Lower leg skin (tissue), 3 donors: Measurements from ENCODE around the gene CLCN3.

ENCODE experiments used
- POLR2A ChIP-seq, 2 donors: fragments of 450-650 bp; IDR thresholded peaks; one replicate each; pipeline ENCODE4 v1.6.1; 2016 to 2017; ENCODE audit warnings: antibody characterized with exemption in 2 of 2, mild to moderate bottlenecking in 1 of 2, moderate library complexity in 1 of 2
- TF ChIP-seq, protein P1 (sequence below), 3 donors: fragments of 450-650 bp; IDR thresholded peaks; one replicate each; pipeline ENCODE4 v1.5.1; 2016; ENCODE audit warnings: antibody characterized with exemption in 3 of 3, mild to moderate bottlenecking in 3 of 3, moderate library complexity in 2 of 3

DNA sequence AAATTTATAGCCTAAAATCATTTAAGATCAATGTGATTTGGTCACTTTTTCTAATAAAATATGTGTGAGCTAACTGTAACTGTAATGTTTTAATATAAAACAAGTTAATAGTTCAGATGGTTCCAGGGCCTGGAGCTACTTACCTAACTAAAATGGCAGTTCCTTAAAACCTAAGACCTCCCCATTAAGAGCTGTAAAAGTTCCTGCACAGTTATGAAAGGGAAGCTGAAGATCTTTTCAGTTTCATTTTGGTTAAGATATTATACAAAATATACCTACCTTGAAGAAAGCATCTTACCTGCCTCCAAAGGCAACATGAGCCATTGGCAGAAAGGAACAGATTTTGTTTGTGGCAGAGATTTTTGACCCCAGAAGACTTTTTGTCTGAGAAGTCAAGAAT is 107.2 kb downstream of the CLCN3 start:
- TF ChIP-seq, protein P1, sequence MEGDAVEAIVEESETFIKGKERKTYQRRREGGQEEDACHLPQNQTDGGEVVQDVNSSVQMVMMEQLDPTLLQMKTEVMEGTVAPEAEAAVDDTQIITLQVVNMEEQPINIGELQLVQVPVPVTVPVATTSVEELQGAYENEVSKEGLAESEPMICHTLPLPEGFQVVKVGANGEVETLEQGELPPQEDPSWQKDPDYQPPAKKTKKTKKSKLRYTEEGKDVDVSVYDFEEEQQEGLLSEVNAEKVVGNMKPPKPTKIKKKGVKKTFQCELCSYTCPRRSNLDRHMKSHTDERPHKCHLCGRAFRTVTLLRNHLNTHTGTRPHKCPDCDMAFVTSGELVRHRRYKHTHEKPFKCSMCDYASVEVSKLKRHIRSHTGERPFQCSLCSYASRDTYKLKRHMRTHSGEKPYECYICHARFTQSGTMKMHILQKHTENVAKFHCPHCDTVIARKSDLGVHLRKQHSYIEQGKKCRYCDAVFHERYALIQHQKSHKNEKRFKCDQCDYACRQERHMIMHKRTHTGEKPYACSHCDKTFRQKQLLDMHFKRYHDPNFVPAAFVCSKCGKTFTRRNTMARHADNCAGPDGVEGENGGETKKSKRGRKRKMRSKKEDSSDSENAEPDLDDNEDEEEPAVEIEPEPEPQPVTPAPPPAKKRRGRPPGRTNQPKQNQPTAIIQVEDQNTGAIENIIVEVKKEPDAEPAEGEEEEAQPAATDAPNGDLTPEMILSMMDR (IDR thresholded peaks at IDR 0.05), result no peak
- TF ChIP-seq POLR2A (IDR thresholded peaks at IDR 0.05), result no peak
